OCI-LY3 (cell line): Measurements from ENCODE around the gene PCBP3.

Experiments used
- H2AFZ ChIP-seq: fragments of 200-600, 300-600 bp; shearing (Covaris generic); 2 replicates; pipeline ENCODE4 v1.6.0; 2014; ENCODE audit warnings: antibody characterized with exemption, low read depth, low read length
- H3K27ac ChIP-seq: fragments of 200-600, 300-600 bp; sonication (generic); 2 replicates; pipeline ENCODE4 v1.5.1; 2014; ENCODE audit warnings: mild to moderate bottlenecking, low read length, moderate library complexity, mixed read lengths
- H3K27me3 ChIP-seq: fragments of 200-600, 300-600 bp; sonication (generic); 2 replicates; pipeline ENCODE4 v1.6.1; 2014; ENCODE audit warnings: low read depth, low read length, mixed read lengths
- H3K36me3 ChIP-seq: fragments of 200-600, 300-600 bp; sonication (generic); replicated peaks from 2 replicates; pipeline ENCODE3; 2014; ENCODE audit warnings: low read depth, low read length, mixed read lengths
- H3K4me1 ChIP-seq: fragments of 300-600, 200-600 bp; sonication (generic); 2 replicates; pipeline ENCODE4 v1.6.1; 2014; ENCODE audit warnings: low read length, mixed read lengths
- H3K4me2 ChIP-seq: fragments of 200-600, 300-600 bp; sonication (generic); 2 replicates; pipeline ENCODE4 v1.6.1; 2014; ENCODE audit warnings: low read length, mixed read lengths
- H3K4me3 ChIP-seq: fragments of 300-600, 200-600 bp; sonication (generic); 2 replicates; pipeline ENCODE4 v1.5.1; 2014; ENCODE audit warnings: antibody characterized with exemption, mild to moderate bottlenecking, low read length, moderate library complexity
- H3K79me2 ChIP-seq: fragments of 300-600, 200-600 bp; shearing (Covaris generic); 2 replicates; pipeline ENCODE4 v1.6.1; 2014; ENCODE audit warnings: mild to moderate bottlenecking, low read length, mixed read lengths
- H3K9ac ChIP-seq: fragments of 300-600, 200-600 bp; shearing (Covaris generic); 2 replicates; pipeline ENCODE4 v1.6.0; 2014; ENCODE audit warnings: mild to moderate bottlenecking, low read length, moderate library complexity
- H3K9me3 ChIP-seq: fragments of 200-600, 300-600 bp; shearing (Covaris generic); 2 replicates; pipeline ENCODE4 v1.6.1; 2014; ENCODE audit warnings: low read length, mixed read lengths; ENCODE audit not compliant: insufficient read depth
- H4K20me1 ChIP-seq: fragments of 200-600, 300-600 bp; sonication (generic); 2 replicates; pipeline ENCODE4 v1.6.1; 2016; ENCODE audit warnings: low read length, mixed read lengths; ENCODE audit not compliant: insufficient read depth
- EZH2phosphoT487 ChIP-seq: fragments of 200-600 bp; shearing (Covaris generic); IDR thresholded peaks from 2 replicates; pipeline ENCODE4 v1.6.1; 2018; ENCODE audit warnings: antibody characterized with exemption, mixed run types, low read depth
- TF ChIP-seq, protein P1 (sequence below): fragments of 200-600, 300-600 bp; sonication (generic); IDR thresholded peaks from 2 replicates; pipeline ENCODE4 v1.5.1; 2014; ENCODE audit warnings: antibody characterized with exemption, low read length, low read depth

The PCBP3 gene

GRCh38 chr21:45852886-45853400, 209.4 kb downstream of the PCBP3 start:
- Histone ChIP-seq H3K79me2 (no peaks in the 10 kb centered on the region), H3K4me3 (no peak overlapping the region), H3K4me1 (no peaks in the 10 kb centered on the region), H3K9ac (no peak overlapping the region), H3K4me2 (no peak overlapping the region), H3K9me3 (no peaks in the 10 kb centered on the region), H3K36me3 (no peaks in the 10 kb centered on the region), H3K27me3 (peaks cover 13% of the 10 kb centered on the region), H2AFZ (no peak overlapping the region), H4K20me1 (no peaks in the 10 kb centered on the region), H3K27ac (no peak overlapping the region)
- TF ChIP-seq, protein P1, sequence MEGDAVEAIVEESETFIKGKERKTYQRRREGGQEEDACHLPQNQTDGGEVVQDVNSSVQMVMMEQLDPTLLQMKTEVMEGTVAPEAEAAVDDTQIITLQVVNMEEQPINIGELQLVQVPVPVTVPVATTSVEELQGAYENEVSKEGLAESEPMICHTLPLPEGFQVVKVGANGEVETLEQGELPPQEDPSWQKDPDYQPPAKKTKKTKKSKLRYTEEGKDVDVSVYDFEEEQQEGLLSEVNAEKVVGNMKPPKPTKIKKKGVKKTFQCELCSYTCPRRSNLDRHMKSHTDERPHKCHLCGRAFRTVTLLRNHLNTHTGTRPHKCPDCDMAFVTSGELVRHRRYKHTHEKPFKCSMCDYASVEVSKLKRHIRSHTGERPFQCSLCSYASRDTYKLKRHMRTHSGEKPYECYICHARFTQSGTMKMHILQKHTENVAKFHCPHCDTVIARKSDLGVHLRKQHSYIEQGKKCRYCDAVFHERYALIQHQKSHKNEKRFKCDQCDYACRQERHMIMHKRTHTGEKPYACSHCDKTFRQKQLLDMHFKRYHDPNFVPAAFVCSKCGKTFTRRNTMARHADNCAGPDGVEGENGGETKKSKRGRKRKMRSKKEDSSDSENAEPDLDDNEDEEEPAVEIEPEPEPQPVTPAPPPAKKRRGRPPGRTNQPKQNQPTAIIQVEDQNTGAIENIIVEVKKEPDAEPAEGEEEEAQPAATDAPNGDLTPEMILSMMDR, result no peak
- TF ChIP-seq EZH2phosphoT487, result no peak

GRCh38 chr21:45853703-45854342, 210.3 kb downstream of the PCBP3 start:
- H3K4me2 ChIP-seq, result no peak overlapping the region
- no peaks in the 10 kb centered on the region for H3K79me2 ChIP-seq
- no peaks in the 10 kb centered on the region for H3K36me3 ChIP-seq
- H3K4me3 ChIP-seq, result no peak overlapping the region
- no peaks in the 10 kb centered on the region for H3K9me3 ChIP-seq
- H3K4me1 ChIP-seq, result no peaks in the 10 kb centered on the region
- no peak overlapping the region for H3K27ac ChIP-seq
- no peak overlapping the region for H3K9ac ChIP-seq
- H2AFZ ChIP-seq, result no peak overlapping the region
- TF ChIP-seq, protein P1, result no peak
- no peak for TF ChIP-seq EZH2phosphoT487
- H4K20me1 ChIP-seq, result no peaks in the 10 kb centered on the region
- peaks cover 7% of the 10 kb centered on the region; the same call in 1 of the 2 replicates for H3K27me3 ChIP-seq

- Histone ChIP-seq H3K4me1 (no peaks in the 10 kb centered on the region), H3K4me3 (no peak overlapping the region), H3K4me2 (no peak overlapping the region), H3K9ac (no peak overlapping the region), H2AFZ (no peak overlapping the region), H3K79me2 (no peaks in the 10 kb centered on the region), H3K27ac (no peak overlapping the region), H3K36me3 (no peaks in the 10 kb centered on the region), H4K20me1 (no peaks in the 10 kb centered on the region), H3K27me3 (peaks cover 6% of the 10 kb centered on the region; the same call in 1 of the 2 replicates), H3K9me3 (no peaks in the 10 kb centered on the region)
- TF ChIP-seq, protein P1, result no peak
- TF ChIP-seq EZH2phosphoT487, result no peak
Measured at GRCh38 chr21:45854690-45855247, 211.2 kb downstream of the PCBP3 start.

DNA sequence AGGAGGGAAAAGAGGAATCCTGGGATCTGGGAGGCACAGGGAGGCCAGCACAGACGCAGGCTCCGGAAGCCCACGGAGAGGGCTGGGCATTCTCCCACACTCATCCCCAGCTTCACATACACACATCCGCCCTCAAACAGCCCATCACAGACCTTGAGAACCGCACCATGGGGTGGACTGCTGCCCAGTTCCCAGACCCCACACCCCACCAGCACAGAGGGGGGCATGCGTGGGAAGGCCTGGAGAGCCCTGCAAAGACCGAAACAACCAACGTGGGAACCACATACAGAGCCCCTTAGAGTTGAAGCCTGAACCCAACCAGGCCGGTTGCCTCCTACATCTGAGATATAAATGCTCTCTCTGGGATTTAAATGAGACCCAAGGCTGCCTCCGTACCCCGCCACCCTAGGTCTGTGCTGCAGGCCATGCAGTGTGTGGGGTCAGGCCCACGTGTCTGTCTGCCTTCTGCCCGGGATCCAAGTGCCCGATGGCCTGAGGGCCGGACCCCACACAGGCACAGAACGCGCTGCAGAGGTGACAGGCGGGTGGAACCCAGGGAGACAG, 211.8 kb downstream of the PCBP3 start:
- Histone ChIP-seq H2AFZ (no peak overlapping the region), H3K4me1 (no peaks in the 10 kb centered on the region), H3K79me2 (no peaks in the 10 kb centered on the region), H3K9me3 (no peaks in the 10 kb centered on the region), H3K36me3 (no peaks in the 10 kb centered on the region), H3K27ac (no peak overlapping the region), H3K4me3 (no peak overlapping the region), H3K27me3 (peaks cover under 1% of the 10 kb centered on the region; the same call in 1 of the 2 replicates), H3K4me2 (no peak overlapping the region), H3K9ac (no peak overlapping the region), H4K20me1 (no peaks in the 10 kb centered on the region)
- TF ChIP-seq EZH2phosphoT487, result no peak
- TF ChIP-seq, protein P1, result no peak
